WTC11 (cell line): ENCODE data around the gene LYPD1.
"Not testable (repeated sequence)": the region's sequence is repeated elsewhere in the genome, so short reads cannot be mapped to it uniquely, and the experiment has no call there.

Experiments
- CBFB ChIP-seq: sonication (generic); formaldehyde crosslinking; IDR thresholded peaks from 2 replicates; pipeline ENCODE4 v1.8.1; 2022; ENCODE audit warnings: mild to moderate bottlenecking, low read depth, missing genetic modification reagents
- CTCF ChIP-seq: fragments of 200-600 bp; IDR thresholded peaks from 2 replicates; pipeline ENCODE4 v1.8.0; 2022; ENCODE audit warnings: antibody characterized with exemption
- GABPB1 ChIP-seq: sonication (generic); formaldehyde crosslinking; IDR thresholded peaks from 2 replicates; pipeline ENCODE4 v1.8.1; 2023; ENCODE audit warnings: mild to moderate bottlenecking, missing genetic modification reagents
- HMGXB4 ChIP-seq: sonication (generic); formaldehyde crosslinking; IDR thresholded peaks from 2 replicates; pipeline ENCODE4 v1.8.1; 2023; ENCODE audit warnings: mild to moderate bottlenecking, moderate library complexity, missing genetic modification reagents
- MYBL2 ChIP-seq: sonication (generic); formaldehyde crosslinking; IDR thresholded peaks from 2 replicates; pipeline ENCODE4 v1.8.1; 2023; ENCODE audit warnings: mild to moderate bottlenecking, moderate library complexity, missing genetic modification reagents
- SP1 ChIP-seq: sonication (generic); formaldehyde crosslinking; conservative IDR thresholded peaks from 2 replicates; pipeline ENCODE4 v1.8.1; 2022; ENCODE audit warnings: missing genetic modification reagents
- ZNF232 ChIP-seq: sonication (generic); formaldehyde crosslinking; IDR thresholded peaks from 2 replicates; pipeline ENCODE4 v1.8.0; 2022; ENCODE audit warnings: mild to moderate bottlenecking, missing genetic modification reagents
- ZNF281 ChIP-seq: sonication (generic); formaldehyde crosslinking; IDR thresholded peaks from 2 replicates; pipeline ENCODE4 v1.8.0; 2023; ENCODE audit warnings: mild to moderate bottlenecking, missing genetic modification reagents

GRCh38 chr2:132699802-132700201 is 29.8 kb upstream of the LYPD1 start:
- not testable (repeated sequence) for TF ChIP-seq ZNF281 (CRISPR knock-in tag); GABPB1 (CRISPR knock-in tag); CBFB (CRISPR knock-in tag); CTCF; ZNF232 (CRISPR knock-in tag); HMGXB4 (CRISPR knock-in tag); MYBL2 (CRISPR knock-in tag); SP1
